ENCODE results near the gene PHF10. TPM values are rescaled to one million over a fixed set of nuclear protein-coding genes. Genes with fewer than 3 reads are reported as not detected.

PHF10 gene
- total RNA-seq, 1 donor from 2014 or later: 72.0 TPM

DNA sequence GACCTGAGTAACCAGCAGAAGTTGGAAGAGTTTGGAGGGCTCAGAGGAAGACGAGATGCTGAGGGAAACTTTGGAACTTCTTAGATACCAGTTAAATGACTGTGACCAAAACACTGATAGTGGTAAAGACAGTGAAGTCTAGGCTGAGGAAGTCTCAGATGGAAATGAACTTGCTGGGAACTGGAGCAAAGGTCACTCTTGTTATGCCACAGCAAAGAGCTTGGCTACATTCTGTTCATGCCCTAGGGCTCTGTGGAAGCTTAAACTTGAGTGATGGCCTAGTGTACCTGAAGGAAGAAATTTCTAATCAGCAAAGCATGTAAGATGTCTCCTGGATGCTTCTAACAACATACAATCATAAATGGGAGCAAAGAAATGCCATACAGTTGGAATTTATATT is 47.2 kb downstream of the PHF10 start:
- DNase-seq (ENCODE audit: low spot score): no peak

DNA sequence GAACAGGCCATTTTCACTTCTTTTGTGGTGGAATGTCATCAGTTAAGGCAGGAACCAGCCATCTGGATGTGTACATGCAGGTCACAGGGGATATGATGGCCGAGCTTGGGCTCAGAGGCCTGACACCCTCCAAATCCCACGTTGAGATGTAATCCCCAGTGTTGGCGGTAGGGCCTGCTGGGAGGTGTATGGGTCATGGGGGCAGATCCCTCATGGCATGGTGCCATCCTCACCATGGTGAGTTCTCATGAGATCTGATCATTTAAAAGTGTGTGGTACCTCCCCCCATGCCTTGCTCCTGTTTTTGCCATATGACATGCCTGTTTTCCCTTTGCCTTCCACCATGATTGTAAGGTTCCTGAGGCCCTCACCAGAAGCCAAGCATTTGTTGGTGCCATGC is 49.3 kb downstream of the PHF10 start:
- DNase-seq (ENCODE audit: low spot score): no peak

GRCh38 chr6:169671563-169671962 is 52.7 kb downstream of the PHF10 start:
- DNase-seq (ENCODE audit: low spot score): no peak

GRCh38 chr6:169669889-169670288 is 54.4 kb downstream of the PHF10 start:
- DNase-seq (ENCODE audit: low spot score): peak; percentile 26

DNA sequence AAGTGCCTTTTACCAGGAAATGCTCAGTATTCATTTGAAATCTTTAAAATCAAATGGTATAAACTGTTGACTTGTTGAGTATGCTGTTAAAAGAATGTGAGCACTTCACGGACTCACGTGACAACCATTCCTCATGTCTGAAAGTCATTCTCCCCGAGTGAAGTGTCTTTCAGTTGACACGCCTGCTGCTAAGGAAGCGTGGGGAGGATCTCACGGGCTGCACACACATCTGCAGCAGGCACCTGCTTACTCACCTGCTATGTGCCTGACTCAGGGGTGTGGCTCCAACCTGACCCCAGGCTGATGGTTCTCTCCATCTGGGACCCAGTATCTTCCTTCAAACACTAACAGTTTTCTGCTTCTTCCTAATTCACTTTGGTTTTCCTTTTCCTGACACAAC is 55.2 kb downstream of the PHF10 start:
- DNase-seq (ENCODE audit: low spot score): no peak

DNA sequence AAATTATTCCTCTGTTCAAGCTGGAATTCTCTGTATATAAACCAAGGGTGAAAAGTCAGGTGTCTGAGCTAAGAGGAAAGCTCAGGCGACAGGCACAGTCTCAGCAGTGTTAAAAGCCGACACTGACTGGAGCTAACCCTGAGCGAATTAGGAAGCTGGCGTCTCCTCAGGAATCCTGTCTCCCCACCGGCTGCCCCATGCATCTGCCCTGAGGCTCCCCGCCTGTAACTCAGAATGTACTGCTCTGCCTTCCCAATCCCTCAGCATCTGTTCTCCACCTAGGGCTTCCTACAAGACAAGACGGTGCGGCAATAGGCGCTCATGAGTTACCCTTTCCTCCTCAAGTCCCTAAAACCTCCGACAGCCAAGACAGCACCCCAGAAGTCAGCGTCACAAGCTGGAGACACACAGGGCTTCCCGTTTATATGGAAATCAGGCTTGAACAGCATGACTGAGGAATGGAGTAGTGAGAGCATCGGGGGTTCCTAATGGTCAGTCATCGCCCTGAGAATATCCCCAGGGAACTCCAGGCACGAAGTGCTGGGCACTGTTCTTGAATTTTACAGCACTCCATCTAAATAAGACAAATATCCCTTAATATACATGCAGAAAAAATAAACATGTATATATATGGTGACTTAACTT is 56.0 kb downstream of the PHF10 start:
- no peak for DNase-seq (ENCODE audit: low spot score)

DNA sequence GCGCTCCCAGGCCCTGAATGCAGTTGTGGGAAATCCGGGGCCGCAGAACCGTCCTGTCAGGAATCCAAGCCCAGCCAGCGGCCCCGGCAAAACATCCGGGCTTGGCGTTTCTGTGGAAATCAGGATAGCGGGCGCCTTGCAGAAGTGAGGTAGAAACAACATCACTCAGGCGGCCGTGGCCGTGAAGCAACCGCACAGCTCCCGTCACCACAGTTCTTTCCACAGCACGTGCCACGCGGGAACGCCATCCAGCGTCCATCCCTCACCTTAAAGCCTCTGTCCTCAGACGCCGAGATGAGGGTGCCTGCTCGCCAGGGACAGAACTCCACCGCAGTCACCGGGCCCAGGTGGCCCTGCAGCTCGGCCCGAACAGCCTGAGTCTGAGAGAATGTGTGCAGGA is 56.6 kb downstream of the PHF10 start:
- DNase-seq (ENCODE audit: low spot score): no peak

DNA sequence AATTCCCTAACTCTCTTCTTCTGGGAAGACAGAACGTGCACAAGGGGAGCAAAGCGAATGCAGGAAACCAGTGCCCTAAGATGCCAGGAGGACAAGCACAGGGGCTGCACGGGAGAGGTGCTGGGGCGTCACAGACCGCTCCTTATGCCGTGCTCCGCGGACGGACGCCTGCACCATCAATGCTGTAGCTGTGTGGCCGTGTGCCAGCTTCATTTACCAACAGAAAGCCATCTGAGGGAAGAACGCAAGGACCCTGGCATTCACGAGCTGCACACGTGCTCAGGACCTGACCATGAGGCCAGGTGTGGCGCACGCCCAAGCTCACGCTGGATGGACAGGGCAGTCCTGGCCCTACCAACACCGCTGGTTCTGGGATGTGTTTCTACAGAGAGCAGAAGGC is 57.9 kb downstream of the PHF10 start:
- DNase-seq (ENCODE audit: low spot score): no peak

- DNase-seq (ENCODE audit: low spot score): no peak
These were observed 59.0 kb downstream of the PHF10 start for GRCh38 chr6:169665289-169665688.

- DNase-seq (ENCODE audit: low spot score): no peak
These were observed 60.1 kb downstream of the PHF10 start for GRCh38 chr6:169664227-169664626.

DNA sequence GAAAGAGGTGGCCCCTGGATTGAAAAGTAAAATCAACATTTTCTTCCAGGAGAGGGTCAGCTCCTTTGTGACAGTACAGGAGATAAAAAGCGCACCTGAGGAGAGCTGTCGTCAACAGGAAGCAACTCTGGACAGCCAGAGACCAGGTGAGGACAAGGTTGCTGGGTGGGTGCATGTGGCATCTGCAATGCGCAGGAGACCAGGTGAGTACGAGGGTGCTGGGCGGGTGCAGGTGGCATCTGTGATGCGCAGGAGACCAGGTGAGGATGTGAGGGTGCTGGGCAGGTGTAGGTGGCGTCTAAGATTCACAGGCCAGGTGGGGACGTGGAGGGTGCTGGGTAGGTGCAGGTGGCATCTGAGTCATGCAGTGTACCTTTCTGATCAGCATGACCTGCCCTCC is 60.8 kb downstream of the PHF10 start:
- DNase-seq (ENCODE audit: low spot score): no peak

- DNase-seq (ENCODE audit: low spot score): no peak
These were observed 62.9 kb downstream of the PHF10 start for GRCh38 chr6:169661391-169661756.

DNA sequence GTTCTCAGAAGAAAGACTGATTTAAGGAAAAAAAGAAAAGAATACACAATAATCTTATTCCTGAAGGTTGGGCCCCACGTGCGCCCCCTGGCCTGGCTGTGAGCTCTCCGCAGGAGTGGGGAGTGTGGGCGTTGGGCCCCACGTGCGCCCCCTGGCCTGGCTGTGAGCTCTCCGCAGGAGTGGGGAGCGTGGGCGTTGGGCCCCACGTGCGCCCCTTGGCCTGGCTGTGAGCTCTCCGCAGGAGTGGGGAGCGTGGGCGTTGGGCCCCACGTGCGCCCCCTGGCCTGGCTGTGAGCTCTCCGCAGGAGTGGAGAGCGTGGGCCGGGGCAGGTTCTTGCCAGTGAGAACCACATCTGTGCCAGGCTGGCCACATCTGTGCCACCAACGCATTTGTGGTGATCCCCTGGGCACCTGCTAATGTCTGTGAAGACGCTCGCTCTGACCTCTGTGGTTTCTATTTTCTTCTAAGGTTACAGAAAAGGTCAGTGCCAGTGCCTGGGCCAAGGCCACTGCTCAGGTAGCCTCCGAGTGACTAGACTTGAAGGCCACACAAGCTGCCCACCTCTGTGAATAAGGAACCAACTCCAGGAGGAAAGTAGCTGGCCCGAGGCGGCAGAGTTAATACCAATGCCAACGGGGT is 63.4 kb downstream of the PHF10 start:
- no peak for DNase-seq (ENCODE audit: low spot score)

DNA sequence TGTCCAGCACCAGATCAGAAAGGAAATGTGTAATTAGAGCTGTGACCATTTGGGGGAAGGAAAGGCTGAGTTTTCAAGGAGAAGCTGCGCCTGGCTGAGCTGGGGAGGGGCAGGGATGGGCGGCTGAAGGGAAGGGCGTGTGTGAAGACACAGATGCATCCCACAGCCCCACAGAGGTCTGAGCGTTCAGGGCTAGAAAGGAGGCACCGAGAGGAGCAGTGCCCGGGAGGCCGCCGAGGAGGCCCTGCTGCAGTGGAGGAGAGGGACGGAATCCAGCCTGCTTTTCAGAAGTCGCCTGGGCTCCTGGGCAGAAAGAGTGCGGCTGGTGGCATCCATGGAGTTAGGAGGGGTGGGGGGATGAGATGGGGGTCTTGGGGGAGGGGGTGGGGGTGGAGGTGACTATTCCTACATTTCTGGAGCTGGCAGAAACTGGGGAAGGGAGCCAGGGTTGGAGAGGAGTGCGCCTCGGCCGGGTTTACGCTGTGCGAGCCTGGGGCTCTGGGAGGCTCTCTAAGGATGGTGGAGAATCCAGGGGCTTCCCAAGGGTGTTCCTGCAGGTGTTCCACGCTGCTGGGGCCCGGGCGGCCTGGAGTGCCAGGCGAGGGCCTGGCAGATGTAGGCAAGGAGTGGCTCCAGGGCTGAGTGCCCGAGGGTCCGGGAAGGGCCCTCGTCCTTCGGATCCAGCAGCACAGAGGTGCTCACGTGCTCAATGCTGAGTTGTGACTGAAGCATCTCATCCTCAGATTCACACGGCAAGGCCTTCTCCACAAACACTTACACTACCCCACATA is 64.3 kb downstream of the PHF10 start:
- no peak for DNase-seq (ENCODE audit: low spot score)

GRCh38 chr6:169657284-169657610 is 67.1 kb downstream of the PHF10 start:
- DNase-seq (ENCODE audit: low spot score): no peak

- no peak for DNase-seq (ENCODE audit: low spot score)
These were observed 67.6 kb downstream of the PHF10 start for GRCh38 chr6:169656546-169657283.

DNA sequence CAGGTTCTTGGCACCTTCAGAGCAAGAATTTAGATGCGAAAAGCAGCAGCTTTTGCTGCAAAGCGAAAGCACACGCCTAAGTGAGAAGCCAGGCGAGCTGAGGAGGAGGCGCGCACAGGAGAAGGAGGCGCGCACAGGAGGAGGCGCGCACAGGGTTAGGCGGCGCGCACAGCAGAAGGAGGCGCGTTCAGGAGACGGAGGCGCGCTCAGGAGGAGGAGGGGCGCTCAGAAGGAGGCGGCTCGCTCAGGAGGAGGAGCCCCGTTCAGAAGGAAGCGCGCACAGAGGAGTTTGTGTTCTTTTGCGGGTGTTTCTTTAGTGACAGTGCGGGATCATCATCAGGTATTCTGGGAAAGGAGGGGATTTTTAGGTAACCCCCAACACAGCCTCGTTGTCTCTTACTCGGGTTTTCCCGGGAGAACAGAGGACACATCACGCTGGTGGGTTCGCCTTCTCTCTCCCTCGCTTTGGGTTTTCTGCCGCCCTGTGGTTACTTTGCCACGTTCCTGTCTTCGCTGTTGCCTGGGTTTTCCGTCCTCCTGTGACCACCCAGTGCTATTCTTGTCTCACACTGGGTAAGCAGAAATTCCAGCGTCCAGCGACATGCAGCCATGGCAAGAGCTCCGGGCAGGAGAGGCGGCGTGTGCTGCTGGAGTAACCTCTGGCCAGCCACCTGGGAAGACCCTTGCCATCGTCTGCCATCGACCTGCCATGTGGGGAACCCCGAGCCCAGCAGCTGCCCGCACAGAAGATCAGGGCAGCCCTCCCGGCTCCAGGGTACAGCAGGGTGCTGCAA is 69.5 kb downstream of the PHF10 start:
- peak; percentile 79 for DNase-seq (ENCODE audit: low spot score)
